Colon (tissue), 2 donors: ENCODE measurements around the gene PTGR1.

ENCODE experiments used
- FAIRE-seq: peaks from 2 replicates; lab custom pipeline; 2012; peaks lifted over from hg19 to GRCh38; lab: Jason Lieb, UNC
- donor health status: control.
- donor health status: control.

The PTGR1 gene

DNA sequence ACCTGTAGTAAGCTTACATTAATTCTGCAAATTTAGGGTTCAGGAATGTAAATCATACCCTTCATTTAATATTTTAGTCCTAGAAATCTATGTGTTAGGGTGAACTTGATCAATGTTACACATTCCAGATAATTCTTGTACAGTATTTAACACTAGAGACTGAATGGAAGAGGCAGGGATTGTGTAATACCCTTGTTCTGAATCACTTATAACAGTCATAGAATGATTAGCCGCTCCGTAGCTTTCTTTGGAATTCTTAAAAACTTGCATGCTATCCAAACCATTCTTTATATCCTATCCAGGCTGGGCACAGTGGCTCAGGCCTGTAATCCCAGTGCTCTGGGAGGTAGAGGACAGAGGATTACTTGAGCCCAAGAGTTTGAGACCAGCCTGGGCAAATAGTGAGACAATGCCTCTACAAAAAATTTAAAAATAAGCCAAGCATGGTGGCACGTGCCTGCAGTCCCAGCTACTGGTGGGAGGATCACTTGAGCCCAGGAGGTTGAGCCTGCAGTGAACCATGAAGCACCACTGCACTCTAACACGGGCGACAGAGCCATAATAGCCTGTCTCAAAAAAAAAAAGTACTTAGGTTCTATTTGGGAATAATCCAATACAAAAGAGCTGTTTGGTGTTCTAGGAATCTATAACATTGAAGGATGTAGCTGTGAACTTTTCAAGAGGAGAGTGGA is 66.2 kb downstream of the PTGR1 start:
- FAIRE-seq = no peak

DNA sequence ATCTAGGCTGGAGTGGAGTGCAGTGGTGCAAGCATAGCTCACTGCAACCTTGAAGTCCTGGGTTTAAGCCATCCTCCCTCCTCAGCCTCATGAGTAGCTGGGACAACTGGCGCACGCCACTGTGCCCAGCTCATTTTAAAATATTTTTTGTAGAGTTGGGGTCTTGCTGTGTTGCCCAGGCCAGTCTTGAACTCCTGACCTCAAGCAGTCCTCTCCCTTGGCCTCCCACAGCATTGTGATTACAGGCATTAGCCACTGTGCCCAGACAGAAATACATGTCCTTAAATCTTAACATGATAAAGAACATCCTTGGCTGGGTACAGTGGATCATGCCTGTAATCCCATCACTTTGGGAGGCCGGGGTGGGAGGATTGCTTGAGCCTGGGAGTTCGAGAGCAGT is 67.7 kb downstream of the PTGR1 start:
- no peak for FAIRE-seq

- no peak for FAIRE-seq
Measured at GRCh38 chr9:111529787-111530186, 69.7 kb downstream of the PTGR1 start.

GRCh38 chr9:111527347-111527746 is 72.1 kb downstream of the PTGR1 start:
- FAIRE-seq = no peak

- no peak for FAIRE-seq
Measured at GRCh38 chr9:111525056-111525977, 74.1 kb downstream of the PTGR1 start, which contains the start of gene ZNF483. Gene ZNF483 (plus strand): TSS chr9:111525179. CDS start chr9:111527396, 2,217 bp downstream.

DNA sequence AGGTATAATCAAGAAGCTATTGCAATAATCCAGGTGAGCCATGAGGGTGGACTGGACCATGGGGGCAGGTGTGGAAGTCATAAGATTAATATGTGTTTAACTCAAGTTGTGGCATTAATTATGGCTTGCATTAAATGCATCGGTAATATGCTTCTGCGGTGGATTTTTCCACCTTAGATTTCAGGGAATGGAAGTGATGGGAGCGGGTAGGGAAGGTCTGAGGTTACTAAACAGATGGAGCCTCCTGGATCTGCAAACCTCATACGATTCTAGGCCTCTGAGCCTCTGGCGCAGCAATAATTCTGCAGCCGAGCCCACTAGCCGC is 74.8 kb downstream of the PTGR1 start:
- FAIRE-seq = no peak

DNA sequence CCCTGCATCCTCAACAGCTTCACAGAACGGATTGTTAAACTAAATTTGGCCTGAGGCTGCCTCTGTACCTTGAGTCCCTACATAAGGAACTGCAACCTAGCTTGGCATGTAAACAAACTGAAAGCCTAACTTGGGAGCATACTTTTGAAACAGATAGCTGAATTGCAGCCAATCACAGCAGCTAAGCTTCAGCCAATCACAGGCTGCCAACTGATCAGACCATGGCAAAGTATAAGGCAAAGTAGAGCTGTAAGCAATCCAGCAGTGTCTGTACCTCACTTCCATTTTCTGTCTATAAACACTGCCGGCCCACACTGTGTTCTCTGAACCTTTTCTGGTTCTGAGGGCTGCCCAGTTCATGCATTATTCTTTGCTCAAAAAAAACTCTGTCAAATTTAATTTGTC is 83.4 kb downstream of the PTGR1 start:
- no peak for FAIRE-seq

GRCh38 chr9:111514967-111515366 is 84.5 kb downstream of the PTGR1 start:
- no peak for FAIRE-seq
